IMR-90 (cell line): Measurements from ENCODE around the gene RARRES2. TPM values are rescaled to one million over a fixed set of nuclear protein-coding genes. Genes with fewer than 3 reads are reported as not detected.

ENCODE experiments used
- ATAC-seq: fragments of 200-7000 bp; cut with Tn5 transposase; 2 replicates; pipeline ENCODE4 v1.9.1; 2020; ENCODE audit warnings: low read depth, mild to moderate bottlenecking, moderate library complexity
- BruUV-seq: library from RNA; stranded (reverse); fragments of 400-500 nt; replicated peaks from 2 replicates; lab custom pipeline; 2021; lab: Mats Ljungman, UMichigan
- CTCF ChIA-PET: fragments of 300-600 bp; formaldehyde crosslinking; extraction: SDS; loops from one replicate; lab custom pipeline; 2021; ENCODE audit warnings: antibody characterized with exemption; lab: Yijun Ruan, JAX
- POLR2A ChIA-PET: fragments of 300-600 bp; sonication (Branson Sonifier 250); formaldehyde crosslinking; loops from one replicate; lab custom pipeline; 2022; ENCODE audit warnings: antibody characterized with exemption; ENCODE audit not compliant: unreplicated experiment; lab: Charles Lee
- DNase-seq: peaks from one replicate; pipeline ENCODE4 v3.0.0; 2013
- H2AFZ ChIP-seq: replicated peaks from 2 replicates; pipeline ENCODE3; 2013; ENCODE audit warnings: low read length, mild to moderate bottlenecking; ENCODE audit not compliant: poor library complexity
- H2AK5ac ChIP-seq: 2 replicates; pipeline ENCODE4 v1.6.1; 2013; ENCODE audit warnings: low read depth, low read length, inconsistent platforms
- H2AK9ac ChIP-seq: replicated peaks from 2 replicates; pipeline ENCODE3; 2013; ENCODE audit warnings: mild to moderate bottlenecking, low read depth, low read length, moderate library complexity; ENCODE audit not compliant: poor library complexity
- H2BK120ac ChIP-seq: 2 replicates; pipeline ENCODE4 v1.6.1; 2013; ENCODE audit warnings: low read depth, low read length, inconsistent platforms
- H2BK15ac ChIP-seq: 3 replicates; pipeline ENCODE4 v1.6.1; 2013; ENCODE audit warnings: low read depth, low read length, inconsistent platforms
- H2BK20ac ChIP-seq: 2 replicates; pipeline ENCODE4 v1.6.1; 2013; ENCODE audit warnings: low read depth, mild to moderate bottlenecking, inconsistent platforms, low read length, moderate library complexity
- H2BK5ac ChIP-seq: 2 replicates; pipeline ENCODE4 v1.6.1; 2013; ENCODE audit warnings: mild to moderate bottlenecking, low read depth, low read length, inconsistent platforms; ENCODE audit not compliant: poor library complexity, severe bottlenecking
- H3K14ac ChIP-seq: replicated peaks from 2 replicates; pipeline ENCODE4 v1.6.1; 2013; ENCODE audit warnings: low read depth, low read length, inconsistent platforms
- H3K18ac ChIP-seq: 2 replicates; pipeline ENCODE4 v1.6.1; 2013; ENCODE audit warnings: low read depth, low read length, control low read depth
- H3K23ac ChIP-seq: 2 replicates; pipeline ENCODE4 v1.6.1; 2013; ENCODE audit warnings: low read depth, low read length, inconsistent platforms
- H3K27ac ChIP-seq: 2 replicates; pipeline ENCODE4 v1.5.1; 2013; ENCODE audit warnings: mild to moderate bottlenecking, control low read depth, low read length; ENCODE audit not compliant: insufficient read depth
- H3K27me3 ChIP-seq: 2 replicates; pipeline ENCODE4 v1.6.1; 2013; ENCODE audit warnings: low read length; ENCODE audit not compliant: control insufficient read depth, insufficient read depth
- H3K36me3 ChIP-seq: 2 replicates; pipeline ENCODE4 v1.6.1; 2013; ENCODE audit warnings: low read length, mixed read lengths; ENCODE audit not compliant: control insufficient read depth, insufficient read depth
- H3K4ac ChIP-seq: 2 replicates; pipeline ENCODE4 v1.6.1; 2013; ENCODE audit warnings: low read depth, low read length, inconsistent platforms
- H3K4me1 ChIP-seq: 2 replicates; pipeline ENCODE4 v1.6.1; 2013; ENCODE audit warnings: low read length, mixed read lengths; ENCODE audit not compliant: control insufficient read depth, insufficient read depth
- H3K4me2 ChIP-seq: 2 replicates; pipeline ENCODE4 v1.6.1; 2013; ENCODE audit warnings: low read depth, mild to moderate bottlenecking, control low read depth, low read length, moderate library complexity
- H3K4me3 ChIP-seq: 2 replicates; pipeline ENCODE4 v1.5.1; 2013; ENCODE audit warnings: low read depth, mild to moderate bottlenecking, control low read depth, low read length, moderate library complexity; ENCODE audit not compliant: insufficient read depth
- H3K56ac ChIP-seq: 2 replicates; pipeline ENCODE4 v1.6.1; 2013; ENCODE audit warnings: low read length, inconsistent platforms; ENCODE audit not compliant: insufficient read depth; ENCODE audit errors: extremely low read depth
- H3K79me1 ChIP-seq, 2 experiments: 2 replicates each; pipeline ENCODE4 v1.6.1; 2013; ENCODE audit warnings: low read length in 2 of 2, inconsistent platforms in 1 of 2, low read depth in 1 of 2
- H3K9ac ChIP-seq: 2 replicates; pipeline ENCODE4 v1.6.1; 2013; ENCODE audit warnings: low read depth, low read length, control low read depth
- H3K9me1 ChIP-seq: 2 replicates; pipeline ENCODE4 v1.6.1; 2013; ENCODE audit warnings: low read length, inconsistent platforms; ENCODE audit not compliant: insufficient read depth
- H3K9me3 ChIP-seq: 2 replicates; pipeline ENCODE4 v1.6.1; 2013; ENCODE audit warnings: low read length; ENCODE audit not compliant: control insufficient read depth, insufficient read depth
- H4K20me1 ChIP-seq: 2 replicates; pipeline ENCODE4 v1.6.1; 2013; ENCODE audit warnings: low read length, inconsistent platforms; ENCODE audit not compliant: insufficient read depth
- H4K5ac ChIP-seq: 2 replicates; pipeline ENCODE4 v1.6.1; 2013; ENCODE audit warnings: mild to moderate bottlenecking, low read depth, low read length, control low read depth
- H4K8ac ChIP-seq, 2 experiments: 2 replicates each; pipeline ENCODE4 v1.6.1; 2013; ENCODE audit warnings: low read depth in 2 of 2, low read length in 2 of 2, control low read depth in 1 of 2, inconsistent platforms in 1 of 2
- H4K91ac ChIP-seq: 2 replicates; pipeline ENCODE4 v1.6.1; 2013; ENCODE audit warnings: low read depth, low read length, inconsistent platforms; ENCODE audit not compliant: insufficient read depth
- BHLHE40 ChIP-seq: fragments of 150-350 bp; IDR thresholded peaks from 2 replicates; pipeline ENCODE4 v1.6.1; 2016; ENCODE audit warnings: mild to moderate bottlenecking, low read depth, low read length
- CEBPB ChIP-seq: IDR thresholded peaks from 2 replicates; pipeline ENCODE4 v1.6.1; 2012; ENCODE audit warnings: low read depth, low read length, improper control_type of control experiment
- CHD1 ChIP-seq: IDR thresholded peaks from 2 replicates; pipeline ENCODE4 v1.6.1; 2012; ENCODE audit warnings: low read depth, low read length, improper control_type of control experiment
- ELK1 ChIP-seq: fragments of 150-350 bp; IDR thresholded peaks from 2 replicates; pipeline ENCODE4 v1.6.1; 2016; ENCODE audit warnings: low read depth, mild to moderate bottlenecking, low read length, moderate library complexity, borderline replicate concordance
- FOS ChIP-seq: fragments of 150-350 bp; IDR thresholded peaks from 2 replicates; pipeline ENCODE4 v1.6.1; 2016; ENCODE audit warnings: low read depth, low read length
- MAFK ChIP-seq: IDR thresholded peaks from 2 replicates; pipeline ENCODE4 v1.6.1; 2012; ENCODE audit warnings: low read depth, low read length, improper control_type of control experiment
- MAZ ChIP-seq: IDR thresholded peaks from 2 replicates; pipeline ENCODE4 v1.6.1; 2012; ENCODE audit warnings: low read depth, mild to moderate bottlenecking, low read length, improper control_type of control experiment, moderate library complexity, borderline replicate concordance
- MXI1 ChIP-seq: IDR thresholded peaks from 2 replicates; pipeline ENCODE4 v1.6.1; 2012; ENCODE audit warnings: low read depth, mild to moderate bottlenecking, low read length, moderate library complexity, borderline replicate concordance
- NFE2L2 ChIP-seq: fragments of 150-350 bp; IDR thresholded peaks from 2 replicates; pipeline ENCODE4 v1.6.1; 2016; ENCODE audit warnings: low read depth, mild to moderate bottlenecking, low read length
- POLR2A ChIP-seq: IDR thresholded peaks from 2 replicates; pipeline ENCODE4 v1.6.1; 2012; ENCODE audit warnings: mild to moderate bottlenecking, low read depth, low read length
- RAD21 ChIP-seq: IDR thresholded peaks from 2 replicates; pipeline ENCODE4 v1.6.1; 2012; ENCODE audit warnings: low read length, improper control_type of control experiment
- RCOR1 ChIP-seq: IDR thresholded peaks from 2 replicates; pipeline ENCODE4 v1.6.1; 2012; ENCODE audit warnings: mild to moderate bottlenecking, low read length, improper control_type of control experiment; ENCODE audit not compliant: insufficient replicate concordance
- RFX5 ChIP-seq: IDR thresholded peaks from 2 replicates; pipeline ENCODE4 v1.8.0; 2012; ENCODE audit warnings: low read depth, mild to moderate bottlenecking, low read length, moderate library complexity
- SMC3 ChIP-seq: fragments of 150-350 bp; IDR thresholded peaks from 2 replicates; pipeline ENCODE4 v1.6.1; 2016; ENCODE audit warnings: low read depth, mild to moderate bottlenecking, antibody characterized with exemption, low read length, moderate library complexity
- WGBS, 2 experiments: methylation state at CpG; one replicate each; pipeline versions ENCODE4 v1.1.5 to v1.1.7; 2013; ENCODE audit warnings: missing lambda C conversion rate in 2 of 2; ENCODE audit not compliant: insufficient read length in 1 of 2; ENCODE audit errors: extremely low coverage in 2 of 2; 5-methylcytosine and 5-hydroxymethylcytosine counted together
- dilution Hi-C: fragments of 300-500 bp; cut with HindIII; formaldehyde crosslinking; loops from one replicate; pipeline ENCODE4 v1.14.3; 2018; ENCODE audit warnings: low sequenced_read_pairs; ENCODE audit not compliant: unreplicated experiment
- in situ Hi-C: fragments of 300-500 bp; cut with MboI; formaldehyde crosslinking; loops from 3 replicates; pipeline ENCODE4 v1.14.3; 2019; ENCODE audit warnings: low sequenced_read_pairs, inconsistent platforms, mixed read lengths
- intact Hi-C: fragments of 100-400 bp; cut with micrococcal nuclease; formaldehyde crosslinking; loops from 2 replicates; pipeline ENCODE4 v1.10.0; 2022
- polyA plus RNA-seq, 3 experiments: library from polyadenylated mRNA; depleted of rRNA; stranded (reverse); fragments of >200 nt; gene quantifications; 2 replicates each; pipeline ENCODE4 v1.2.3, GENCODE V29; 2012; ENCODE audit warnings: low replicate concordance in 1 of 3
- total RNA-seq: library from RNA; depleted of rRNA; stranded (reverse); fragments of >200 nt; gene quantifications from 2 replicates; pipeline ENCODE4 v1.2.3, GENCODE V29; 2012
- TF ChIP-seq, protein P1 (sequence below): fragments of 150-350 bp; IDR thresholded peaks from 2 replicates; pipeline ENCODE4 v1.6.1; 2017; ENCODE audit warnings: mild to moderate bottlenecking, antibody characterized with exemption, low read length, low read depth
- TF ChIP-seq, protein P2 (sequence below): conservative IDR thresholded peaks from 2 replicates; pipeline ENCODE4 v1.5.1; 2012; ENCODE audit warnings: mild to moderate bottlenecking, low read depth, low read length, improper control_type of control experiment

RARRES2 gene
- total and polyA plus RNA-seq, 2 of the 4 experiments (the other 2 are of a cell fraction): 1.6 TPM; not detected in 1

- dilution Hi-C loops: no loop called here
- Histone ChIP-seq H2AK5ac (no peak overlapping the region), H3K4ac (no peak overlapping the region), H3K36me3 (peaks cover 2% of the 10 kb centered on the region; the same call in 1 of the 2 replicates), H2BK20ac (no peak overlapping the region), H3K79me1 (peaks cover 21 to 54% of the 10 kb centered on the region in 2 experiments), H3K4me2 (no peak overlapping the region), H4K91ac (no peak overlapping the region), H3K27me3 (no peaks in the 10 kb centered on the region), H3K14ac (no peak overlapping the region), H2AK9ac (no peak overlapping the region), H3K9me1 (peaks cover 14% of the 10 kb centered on the region; the same call in 1 of the 2 replicates), H2AFZ (no peak overlapping the region), H3K23ac (no peak overlapping the region), H2BK15ac (no peak overlapping the region), H3K4me1 (peaks cover 9% of the 10 kb centered on the region), H2BK5ac (no peak overlapping the region), H4K8ac (no peak overlapping the region), H4K20me1 (peaks cover 7% of the 10 kb centered on the region; the same call in 1 of the 2 replicates), H2BK120ac (no peak overlapping the region), H3K9ac (no peak overlapping the region), H4K5ac (no peak overlapping the region), H3K56ac (no peak overlapping the region), H3K18ac (no peak overlapping the region), H3K4me3 (no peak overlapping the region), H3K27ac (no peak overlapping the region), H3K9me3 (no peaks in the 10 kb centered on the region)
- ChIA-PET CTCF (no interaction called here), POLR2A (no interaction called here)
- BruUV-seq: no TSS peak
- 92% methylated on average over 6 of the region's 22 CpGs; no CpG with 5 or more reads in 1 of the 2 experiments for WGBS, 2 experiments
- in situ Hi-C loops: no loop called here
- DNase-seq (no peak), ATAC-seq (no peak)
- TF ChIP-seq NFE2L2 (no peak), POLR2A (no peak), RAD21 (no peak), RFX5 (no peak), ELK1 (no peak), SMC3 (no peak), MAZ (no peak), RCOR1 (no peak), CHD1 (no peak), MXI1 (no peak), MAFK (no peak), CEBPB (no peak), BHLHE40 (no peak), FOS (no peak)
- TF ChIP-seq, protein P1, sequence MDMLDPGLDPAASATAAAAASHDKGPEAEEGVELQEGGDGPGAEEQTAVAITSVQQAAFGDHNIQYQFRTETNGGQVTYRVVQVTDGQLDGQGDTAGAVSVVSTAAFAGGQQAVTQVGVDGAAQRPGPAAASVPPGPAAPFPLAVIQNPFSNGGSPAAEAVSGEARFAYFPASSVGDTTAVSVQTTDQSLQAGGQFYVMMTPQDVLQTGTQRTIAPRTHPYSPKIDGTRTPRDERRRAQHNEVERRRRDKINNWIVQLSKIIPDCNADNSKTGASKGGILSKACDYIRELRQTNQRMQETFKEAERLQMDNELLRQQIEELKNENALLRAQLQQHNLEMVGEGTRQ: no peak
- TF ChIP-seq, protein P2, sequence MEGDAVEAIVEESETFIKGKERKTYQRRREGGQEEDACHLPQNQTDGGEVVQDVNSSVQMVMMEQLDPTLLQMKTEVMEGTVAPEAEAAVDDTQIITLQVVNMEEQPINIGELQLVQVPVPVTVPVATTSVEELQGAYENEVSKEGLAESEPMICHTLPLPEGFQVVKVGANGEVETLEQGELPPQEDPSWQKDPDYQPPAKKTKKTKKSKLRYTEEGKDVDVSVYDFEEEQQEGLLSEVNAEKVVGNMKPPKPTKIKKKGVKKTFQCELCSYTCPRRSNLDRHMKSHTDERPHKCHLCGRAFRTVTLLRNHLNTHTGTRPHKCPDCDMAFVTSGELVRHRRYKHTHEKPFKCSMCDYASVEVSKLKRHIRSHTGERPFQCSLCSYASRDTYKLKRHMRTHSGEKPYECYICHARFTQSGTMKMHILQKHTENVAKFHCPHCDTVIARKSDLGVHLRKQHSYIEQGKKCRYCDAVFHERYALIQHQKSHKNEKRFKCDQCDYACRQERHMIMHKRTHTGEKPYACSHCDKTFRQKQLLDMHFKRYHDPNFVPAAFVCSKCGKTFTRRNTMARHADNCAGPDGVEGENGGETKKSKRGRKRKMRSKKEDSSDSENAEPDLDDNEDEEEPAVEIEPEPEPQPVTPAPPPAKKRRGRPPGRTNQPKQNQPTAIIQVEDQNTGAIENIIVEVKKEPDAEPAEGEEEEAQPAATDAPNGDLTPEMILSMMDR: no peak
- intact Hi-C loops: no loop called here
Measured at GRCh38 chr7:150383710-150384397, 42.4 kb upstream of the RARRES2 start.
